Gastrocnemius medialis (tissue), 4 donors: ENCODE results near the gene OXCT1. TPM values are rescaled to one million over a fixed set of nuclear protein-coding genes. Genes with fewer than 3 reads are reported as not detected.

Source experiments
- ATAC-seq, 2 donors: fragments of 150-250 bp; one replicate each; pipeline ENCODE4 v1.9.1; 2016
- DNase-seq, 2 donors: peaks; one replicate each; pipeline ENCODE4 v3.0.0-alpha.2; 2019
- H3K27ac ChIP-seq, 4 donors: fragments of 200-600 bp; sonication (generic); 1 replicate in 1 of 4; 2 replicates in 3 of 4; pipeline ENCODE4 v1.5.1; 2016 to 2018; ENCODE audit warnings: mild to moderate bottlenecking in 2 of 4, moderate library complexity in 1 of 4
- H3K27me3 ChIP-seq, 3 donors: fragments of 200-600 bp; sonication (generic) in 2 of 3; 1 replicate in 1 of 3; 2 replicates in 2 of 3; pipeline versions ENCODE4 v1.5.1 to v1.6.0; 2016 to 2019; ENCODE audit warnings: mild to moderate bottlenecking in 1 of 3, moderate library complexity in 1 of 3
- H3K36me3 ChIP-seq, 2 donors: fragments of 200-600 bp; sonication (generic) in 1 of 2; one replicate each; pipeline ENCODE4 v1.5.1; 2017 to 2018
- H3K4me1 ChIP-seq, 2 donors: fragments of 200-600 bp; sonication (generic) in 1 of 2; one replicate each; pipeline ENCODE4 v1.5.1; 2016 to 2017; ENCODE audit warnings: mild to moderate bottlenecking in 2 of 2
- H3K4me3 ChIP-seq, 4 donors: fragments of 200-600 bp; sonication (generic) in 3 of 4; 1 replicate in 1 of 4; 2 replicates in 3 of 4; pipeline ENCODE4 v1.5.1; 2016 to 2019; ENCODE audit warnings: mild to moderate bottlenecking in 2 of 4
- H3K9me3 ChIP-seq, 3 donors: fragments of 200-600 bp; sonication (generic) in 2 of 3; 1 replicate in 1 of 3; 2 replicates in 2 of 3; pipeline ENCODE4 v1.5.1; 2016 to 2019
- CTCF ChIP-seq, 5 experiments: fragments of 450-650 bp in 3 of 5; fragments of 200-600 bp in 2 of 5; sonication (generic) in 2 of 5; IDR thresholded peaks in 4 of 5; conservative IDR thresholded peaks in 1 of 5; 1 replicate in 4 of 5; 2 replicates in 1 of 5; pipeline ENCODE4 v1.5.1; 2016 to 2019; ENCODE audit warnings: antibody characterized with exemption in 5 of 5, mild to moderate bottlenecking in 3 of 5, moderate library complexity in 3 of 5
- POLR2A ChIP-seq, 2 donors: fragments of 450-650 bp; IDR thresholded peaks; one replicate each; pipeline ENCODE4 v1.6.1; 2017; ENCODE audit warnings: antibody characterized with exemption in 2 of 2, mild to moderate bottlenecking in 2 of 2, moderate library complexity in 2 of 2
- in situ Hi-C, 4 donors: fragments of 200-750 bp; cut with MboI; loops; one replicate each; pipeline versions ENCODE4 v1.15.0 to v1.8.0; 2017; ENCODE audit warnings: low sequenced_read_pairs in 4 of 4
- intact Hi-C: fragments of 100-400 bp; cut with DNase I; formaldehyde crosslinking; loops from one replicate; pipeline ENCODE4 v1.15.1; 2023; ENCODE audit warnings: low total_unique reads
- total RNA-seq, 4 donors: library from RNA; depleted of rRNA; stranded (reverse); fragments of >200 nt; gene quantifications; one replicate each; pipeline versions ENCODE4 v1.1.0 to v1.2.3, GENCODE V29; 2016

The OXCT1 gene
- total RNA-seq, 4 donors from 2014 or later = 9.4 to 45.4 (median 20.5) TPM

DNA sequence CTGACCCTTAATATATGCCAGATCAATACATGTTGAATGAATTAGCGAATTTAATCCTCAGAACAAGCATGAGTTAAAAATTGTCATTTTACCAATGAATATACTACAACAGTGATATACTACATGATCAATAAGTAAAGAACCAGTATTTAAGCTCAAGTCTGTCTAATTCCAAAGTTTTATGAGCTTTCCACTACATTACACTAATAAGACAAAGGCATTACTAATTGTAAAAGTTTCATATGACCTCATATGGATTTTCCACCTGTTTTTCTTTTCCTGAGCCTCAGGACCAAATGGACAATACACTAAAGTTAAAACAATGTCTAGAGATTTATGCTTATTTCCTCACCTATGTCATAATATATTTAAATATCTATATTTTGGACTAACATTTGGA is 80.8 kb downstream of the OXCT1 start:
- in situ Hi-C loops = no loop called here
- DNase-seq = no peak
- no peak for ATAC-seq
- H3K27me3 ChIP-seq = no peaks in the 10 kb centered on the region
- no peak overlapping the region for H3K27ac ChIP-seq
- intact Hi-C loops = no loop called here
- H3K9me3 ChIP-seq = no peaks in the 10 kb centered on the region
- H3K4me1 ChIP-seq = peaks cover 7 to 19% of the 10 kb centered on the region in 2 donors
- peaks cover 0 to 3% of the 10 kb centered on the region in 2 donors for H3K36me3 ChIP-seq
- TF ChIP-seq CTCF (IDR thresholded peaks at IDR 0.05 in 4 of 5, conservative IDR thresholded peaks at IDR 0.05 in 1 of 5) = no peak
- TF ChIP-seq POLR2A (IDR thresholded peaks at IDR 0.05) = no peak
- no peak overlapping the region for H3K4me3 ChIP-seq

- H3K4me1 ChIP-seq = peaks cover 2 to 15% of the 10 kb centered on the region in 2 donors
- intact Hi-C loops = no loop called here
- no peak for DNase-seq
- ATAC-seq = no peak
- in situ Hi-C loops = no loop called here
- H3K36me3 ChIP-seq = peaks cover 0 to 3% of the 10 kb centered on the region in 2 donors
- TF ChIP-seq POLR2A (IDR thresholded peaks at IDR 0.05) (no peak), CTCF (IDR thresholded peaks at IDR 0.05 in 4 of 5, conservative IDR thresholded peaks at IDR 0.05 in 1 of 5) (no peak)
- no peaks in the 10 kb centered on the region for H3K9me3 ChIP-seq
- no peak overlapping the region for H3K4me3 ChIP-seq
- no peak overlapping the region for H3K27ac ChIP-seq
- no peaks in the 10 kb centered on the region for H3K27me3 ChIP-seq
Measured at GRCh38 chr5:41788941-41789368, 81.3 kb downstream of the OXCT1 start.

DNA sequence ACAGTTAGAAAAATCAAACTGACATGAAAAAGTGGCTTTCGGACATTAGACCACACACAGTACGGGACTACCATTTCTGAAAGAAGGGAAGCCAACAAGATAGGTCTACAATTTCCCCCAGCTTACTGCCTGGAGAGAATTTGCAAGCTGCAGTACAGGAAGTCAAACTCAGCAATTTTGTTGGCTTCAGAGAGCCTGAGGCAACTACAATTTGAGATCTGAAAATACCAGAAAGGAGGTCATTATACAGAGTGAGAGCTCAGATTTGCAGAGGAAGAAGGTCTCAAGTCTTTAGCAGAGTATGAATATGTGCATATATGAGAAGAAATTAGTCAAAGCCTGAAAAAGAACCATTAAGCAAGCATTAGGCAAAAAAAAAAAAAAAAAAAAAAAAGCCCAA is 83.0 kb downstream of the OXCT1 start:
- H3K4me1 ChIP-seq = peaks cover 0 to 8% of the 10 kb centered on the region in 2 donors

DNA sequence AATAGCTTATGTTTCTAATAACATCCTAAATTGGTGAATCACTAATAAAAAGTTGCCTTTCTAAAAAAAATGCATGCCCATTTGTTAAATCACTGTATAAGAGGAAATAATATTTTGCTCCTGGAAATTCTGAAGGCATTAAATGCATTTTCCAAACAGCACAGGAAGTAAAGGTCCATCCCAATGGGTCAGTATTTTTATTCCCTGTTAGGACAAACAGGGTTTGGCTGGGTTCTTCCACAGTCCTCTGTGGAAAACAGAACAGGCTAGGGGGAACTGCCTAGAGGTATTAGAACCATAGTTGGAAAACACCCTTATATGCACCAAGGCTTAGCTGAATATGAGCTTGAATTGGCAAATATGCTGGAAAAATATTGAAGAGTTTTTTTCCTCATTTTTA is 85.2 kb downstream of the OXCT1 start:
- peaks cover 0 to 8% of the 10 kb centered on the region in 2 donors for H3K4me1 ChIP-seq
- intact Hi-C loops = no loop called here
- H3K27ac ChIP-seq = no peak overlapping the region
- no peaks in the 10 kb centered on the region for H3K9me3 ChIP-seq
- no peak overlapping the region for H3K4me3 ChIP-seq
- no peak for TF ChIP-seq CTCF (IDR thresholded peaks at IDR 0.05 in 4 of 5, conservative IDR thresholded peaks at IDR 0.05 in 1 of 5)
- TF ChIP-seq POLR2A (IDR thresholded peaks at IDR 0.05) = no peak
- H3K36me3 ChIP-seq = no peaks in the 10 kb centered on the region
- in situ Hi-C loops = no loop called here
- no peak for ATAC-seq
- H3K27me3 ChIP-seq = no peaks in the 10 kb centered on the region
- no peak for DNase-seq

More for the DNA sequence above, 83.0 kb downstream of the OXCT1 start:
- TF ChIP-seq POLR2A (IDR thresholded peaks at IDR 0.05) = no peak
- TF ChIP-seq CTCF (IDR thresholded peaks at IDR 0.05 in 4 of 5, conservative IDR thresholded peaks at IDR 0.05 in 1 of 5) = no peak
- DNase-seq (no peak), ATAC-seq (no peak)
- Histone ChIP-seq H3K9me3 (no peaks in the 10 kb centered on the region), H3K36me3 (peaks cover 0 to 2% of the 10 kb centered on the region in 2 donors), H3K4me3 (no peak overlapping the region), H3K27ac (no peak overlapping the region), H3K27me3 (no peaks in the 10 kb centered on the region)
- in situ Hi-C loops = no loop called here
- intact Hi-C loops = no loop called here

DNA sequence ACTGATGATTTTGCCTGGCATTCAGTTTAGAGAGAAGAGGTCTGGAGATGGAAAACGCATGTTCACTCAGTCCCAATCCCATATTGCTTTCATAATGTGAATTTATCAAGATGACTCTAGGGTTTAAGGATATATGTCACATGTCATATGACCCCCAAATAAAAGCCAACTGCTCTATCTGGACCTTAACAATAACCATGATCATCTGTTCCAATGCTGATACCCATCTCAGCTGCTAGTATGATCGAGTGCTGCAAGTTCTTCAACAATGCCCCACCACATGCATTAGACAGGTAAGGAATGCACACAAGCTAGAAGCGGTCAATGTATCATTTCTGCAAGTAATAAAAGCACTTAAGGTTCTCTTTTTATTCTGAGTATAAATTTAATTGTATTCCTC is 91.8 kb downstream of the OXCT1 start:
- no peaks in the 10 kb centered on the region for H3K36me3 ChIP-seq
- no peak overlapping the region for H3K27ac ChIP-seq
- no peaks in the 10 kb centered on the region for H3K27me3 ChIP-seq
- no peaks in the 10 kb centered on the region for H3K9me3 ChIP-seq
- intact Hi-C loops (no loop called here), in situ Hi-C loops (no loop called here)
- DNase-seq = no peak
- no peaks in the 10 kb centered on the region for H3K4me1 ChIP-seq
- ATAC-seq = no peak
- H3K4me3 ChIP-seq = no peak overlapping the region
- TF ChIP-seq POLR2A (IDR thresholded peaks at IDR 0.05) (no peak), CTCF (IDR thresholded peaks at IDR 0.05 in 4 of 5, conservative IDR thresholded peaks at IDR 0.05 in 1 of 5) (no peak)
